Right renal cortex interstitium (tissue), 3 donors: ENCODE results near the gene NEK6. TPM values are rescaled to one million over a fixed set of nuclear protein-coding genes. Genes with fewer than 3 reads are reported as not detected.

ENCODE experiments used
- DNase-seq, 3 donors: peaks; one replicate each; pipeline ENCODE4 v3.0.0-alpha.2; 2013; ENCODE audit warnings: low read depth in 3 of 3, low spot score in 2 of 3
- polyA plus RNA-seq, 3 donors: library from polyadenylated mRNA; unstranded; fragments of 120-200 nt; gene quantifications; one replicate each; pipeline ENCODE4 v1.2.1, GENCODE V29; 2013; ENCODE audit not compliant: insufficient read length in 3 of 3

Gene NEK6
- polyA plus RNA-seq, 3 donors: 26.9 to 32.8 (median 27.9) TPM

DNA sequence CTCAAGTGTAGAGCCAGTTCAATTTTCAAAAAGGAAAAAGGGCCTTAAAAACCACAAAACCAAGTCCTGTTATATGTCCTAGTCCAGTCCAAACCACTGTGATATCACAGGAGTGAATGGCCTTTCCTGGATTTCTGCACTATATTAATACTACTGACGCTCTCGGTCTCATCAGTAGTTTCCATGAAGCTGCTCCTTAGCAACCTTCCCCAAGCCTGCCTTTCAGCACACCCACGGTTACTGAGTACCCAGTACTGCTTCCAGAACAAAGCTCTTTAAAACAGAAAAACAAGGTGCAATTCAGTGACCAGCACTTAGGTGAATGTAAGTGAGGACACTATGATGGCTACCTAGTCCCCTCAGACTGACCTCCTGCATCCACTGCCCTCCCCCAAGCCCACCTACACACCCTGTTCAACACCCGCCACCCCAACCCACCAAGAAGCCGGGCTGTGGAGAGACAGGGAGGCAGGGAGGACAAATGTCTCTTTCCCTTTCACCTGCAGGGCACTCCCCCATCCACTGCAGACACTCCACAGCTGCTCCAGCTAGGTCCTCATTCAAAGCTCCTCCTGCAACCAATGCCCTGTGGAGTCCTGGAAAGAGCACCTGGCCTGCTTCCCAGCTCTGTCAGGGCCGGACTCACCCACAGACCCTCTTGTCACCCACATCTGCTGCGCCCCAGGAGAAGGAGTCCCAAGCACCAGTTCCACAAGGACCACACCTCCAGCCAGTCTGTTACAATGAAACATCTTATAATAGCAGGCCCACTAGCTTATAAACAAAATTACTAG is 131.6 kb downstream of the NEK6 start:
- DNase-seq: no peak

DNA sequence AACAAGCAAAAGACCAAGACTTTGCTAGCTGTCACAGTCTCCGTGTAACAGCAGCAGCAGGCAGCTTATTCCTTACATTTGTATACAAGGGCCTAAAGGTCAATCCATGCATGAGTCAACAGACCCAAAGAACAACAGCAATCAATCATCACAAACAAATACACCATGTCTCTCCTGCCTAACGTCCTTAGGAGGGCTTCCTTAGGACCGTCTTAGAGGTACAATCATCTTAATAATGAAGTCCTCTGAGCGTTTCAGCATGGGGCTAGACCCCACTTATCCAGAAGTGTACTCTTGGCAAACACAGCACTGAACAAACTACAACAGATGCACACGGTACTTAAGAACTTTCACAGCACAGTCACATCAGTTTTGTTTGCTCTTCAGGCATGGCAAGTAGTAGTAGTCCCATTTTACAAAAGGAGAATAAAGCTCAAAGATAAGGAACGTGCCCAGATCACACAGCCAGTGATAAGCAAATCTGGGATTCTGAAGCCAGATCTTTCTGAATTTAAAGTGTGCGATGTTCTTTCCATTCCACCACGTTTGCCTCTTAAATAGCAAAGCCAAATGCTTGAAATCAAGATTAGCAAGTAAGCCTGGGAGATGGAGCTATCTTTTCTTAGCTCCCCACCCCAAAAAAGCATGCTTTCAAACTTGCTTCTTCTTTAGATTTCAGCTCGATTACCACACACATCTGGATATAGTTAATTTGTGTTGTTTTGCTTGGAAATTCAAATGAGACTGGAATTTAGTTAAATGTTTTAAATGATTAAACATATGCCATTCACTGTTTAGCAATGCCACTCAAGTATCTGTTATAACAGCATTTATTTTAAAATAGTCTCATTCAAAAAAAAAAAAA is 133.3 kb downstream of the NEK6 start:
- DNase-seq: no peak

DNA sequence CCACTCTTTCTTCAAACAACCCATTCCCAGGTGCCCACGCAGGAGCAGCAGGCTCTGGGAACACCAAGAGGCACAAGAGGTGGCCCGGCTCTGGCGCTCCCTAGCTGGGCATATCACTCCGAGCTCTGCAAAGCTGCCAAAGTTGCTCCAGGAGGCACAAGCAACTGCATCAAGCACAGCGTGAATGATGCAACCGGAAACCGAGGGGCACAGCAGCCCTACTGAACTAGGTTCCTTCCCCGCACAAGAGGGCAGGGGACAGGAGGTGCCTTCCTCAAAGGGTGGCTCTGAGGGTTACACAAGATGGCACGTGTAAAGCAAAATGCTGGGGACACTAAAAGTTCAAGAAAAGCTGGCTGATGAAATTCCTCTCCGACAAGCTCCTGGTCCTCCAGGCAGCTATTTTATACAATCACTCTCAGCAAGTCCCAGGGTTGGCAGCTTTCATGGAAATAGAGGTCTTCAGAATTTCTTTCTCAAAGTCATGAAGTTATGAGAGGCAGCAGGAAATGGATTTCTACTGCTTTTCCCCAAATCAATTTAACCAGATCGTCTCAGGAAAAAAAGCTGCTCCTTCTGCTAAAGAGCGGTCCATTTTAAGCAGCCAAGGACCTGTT is 134.6 kb downstream of the NEK6 start:
- DNase-seq: no peak

DNA sequence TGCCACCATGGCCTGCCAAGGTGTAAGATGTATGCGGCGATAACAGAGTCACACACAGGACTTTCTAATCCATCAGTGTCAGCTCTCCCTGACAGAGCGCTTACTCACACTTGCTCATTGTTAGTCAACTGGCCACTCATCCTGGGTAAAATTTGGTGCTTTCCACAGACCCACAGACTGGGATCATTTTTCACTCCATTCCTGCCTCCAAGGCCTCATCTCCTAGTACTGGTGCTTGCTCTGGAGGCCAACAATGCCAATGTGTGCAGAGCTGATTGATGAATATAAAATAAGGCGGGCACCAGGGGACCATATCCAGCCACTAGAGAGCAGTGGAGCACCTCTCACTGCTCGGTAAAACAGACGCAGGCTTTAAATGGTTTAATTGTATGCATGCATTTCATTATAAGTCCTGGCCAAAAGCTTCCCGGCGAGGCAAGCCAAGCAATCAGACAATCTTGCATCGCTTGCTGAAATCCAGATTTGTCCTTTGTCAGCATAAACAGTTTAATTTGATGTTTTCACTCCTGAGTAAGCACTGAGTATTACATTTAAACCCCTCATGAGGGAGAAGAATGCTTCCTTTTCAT is 135.2 kb downstream of the NEK6 start:
- no peak for DNase-seq

DNA sequence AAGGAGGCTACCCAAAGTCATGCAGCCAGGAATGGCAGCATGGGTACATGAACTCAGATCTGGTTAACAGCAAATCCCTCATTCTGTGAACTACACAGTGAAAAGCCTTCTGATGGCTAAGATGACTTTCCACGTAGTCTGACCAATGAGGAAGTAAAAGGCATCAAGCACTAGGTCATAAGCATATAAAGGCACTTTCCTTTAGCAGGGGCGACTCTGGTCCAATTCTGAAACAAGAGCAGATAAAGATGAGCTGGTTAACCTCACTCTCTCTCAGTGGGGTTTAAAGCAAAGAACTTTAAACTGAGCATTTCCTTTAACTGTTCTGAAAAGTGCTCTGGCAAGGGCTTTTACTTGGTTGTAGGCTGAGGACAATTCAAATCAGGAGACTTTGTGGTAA is 136.4 kb downstream of the NEK6 start:
- no peak for DNase-seq

GRCh38 chr9:124394596-124394995 is 136.8 kb downstream of the NEK6 start:
- no peak for DNase-seq

DNA sequence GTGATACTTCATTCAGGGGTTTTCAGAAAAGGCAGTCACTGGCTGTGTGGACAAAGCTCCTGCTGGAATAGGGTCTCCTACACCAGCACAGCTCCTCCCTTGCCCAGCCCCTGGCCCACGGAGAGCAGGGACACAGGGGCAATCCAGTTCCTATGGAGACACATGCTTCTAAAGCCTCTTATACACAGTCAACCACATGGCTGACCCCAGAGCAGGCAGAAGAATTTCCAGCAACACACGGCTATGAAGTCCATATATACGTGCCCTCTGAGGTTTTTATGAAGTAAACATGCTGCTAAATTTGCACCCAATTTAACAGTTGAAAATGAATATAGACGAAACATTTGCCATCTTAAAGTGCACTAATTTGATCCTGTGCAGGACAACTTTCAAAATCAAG is 138.1 kb downstream of the NEK6 start:
- no peak for DNase-seq

- no peak for DNase-seq
Measured at GRCh38 chr9:124398191-124398935, 140.6 kb downstream of the NEK6 start.

- DNase-seq: no peak
Measured at GRCh38 chr9:124399323-124399967, 141.7 kb downstream of the NEK6 start.

DNA sequence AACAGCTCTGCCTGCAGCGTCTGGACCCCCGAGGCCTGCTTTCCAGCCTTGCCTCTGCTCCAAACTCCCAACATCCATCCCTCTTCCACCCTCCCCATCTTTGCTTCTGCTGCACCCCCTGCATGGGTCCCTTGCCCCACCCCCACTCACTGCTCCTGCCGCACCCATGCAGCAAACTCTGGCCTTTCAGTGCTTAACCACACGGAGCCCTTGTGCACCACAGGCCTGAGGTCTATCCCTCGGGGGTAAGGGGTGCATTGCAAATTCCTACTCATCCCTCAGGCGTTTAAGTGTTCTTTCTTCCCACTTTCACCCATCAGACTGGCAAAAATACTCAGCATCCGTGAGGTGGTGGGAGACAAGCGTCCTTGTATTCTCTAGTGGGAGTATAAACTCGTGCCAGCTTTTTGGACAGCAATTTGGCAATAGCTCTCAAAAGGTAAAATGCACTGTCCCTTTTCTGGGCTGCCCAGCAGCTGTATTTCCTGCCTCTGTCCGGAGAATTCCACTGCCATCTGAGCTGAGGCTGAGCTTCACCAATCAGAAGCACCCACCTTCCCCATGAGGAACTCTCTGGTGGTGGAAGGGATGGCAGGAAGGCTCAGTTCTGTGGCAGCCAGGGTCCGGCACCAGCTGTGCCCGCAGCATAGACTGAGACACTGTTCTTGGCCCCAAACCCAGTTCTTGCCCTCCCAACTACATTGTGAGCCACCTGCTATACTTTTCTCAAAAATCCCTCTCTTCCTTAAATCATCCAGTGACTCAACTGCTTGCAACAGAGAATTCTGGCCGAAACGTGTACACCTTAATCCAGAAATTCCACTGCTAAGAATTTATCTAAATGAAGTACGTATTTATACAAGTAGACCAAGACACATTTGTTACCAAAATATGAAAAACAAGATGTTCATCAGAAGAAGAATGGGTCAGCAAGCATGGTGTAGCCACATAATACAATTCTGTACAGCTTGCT is 142.5 kb downstream of the NEK6 start:
- DNase-seq: no peak

Other genes starting within 250 kb of the NEK6 start
- under 1 TPM in 2 of 3 donors, not detected in 1; 0.38 to 0.43 TPM for gene LHX2, start 246.2 kb upstream of the NEK6 start, polyA plus RNA-seq
- 100 to 1,000 TPM; 233 to 239 (median 236) TPM for gene PSMB7, start 157.5 kb downstream of the NEK6 start, polyA plus RNA-seq
- gene ADGRD2, start 192.5 kb downstream of the NEK6 start, polyA plus RNA-seq: under 1 TPM in 1 of 3 donors, not detected in 2; 0.17 TPM
- gene NR5A1, start 249.4 kb downstream of the NEK6 start, polyA plus RNA-seq: under 1 TPM in 1 of 3 donors, not detected in 2; 0.11 TPM